ENCODE data around the gene FTSJ1.

FTSJ1 gene

DNA sequence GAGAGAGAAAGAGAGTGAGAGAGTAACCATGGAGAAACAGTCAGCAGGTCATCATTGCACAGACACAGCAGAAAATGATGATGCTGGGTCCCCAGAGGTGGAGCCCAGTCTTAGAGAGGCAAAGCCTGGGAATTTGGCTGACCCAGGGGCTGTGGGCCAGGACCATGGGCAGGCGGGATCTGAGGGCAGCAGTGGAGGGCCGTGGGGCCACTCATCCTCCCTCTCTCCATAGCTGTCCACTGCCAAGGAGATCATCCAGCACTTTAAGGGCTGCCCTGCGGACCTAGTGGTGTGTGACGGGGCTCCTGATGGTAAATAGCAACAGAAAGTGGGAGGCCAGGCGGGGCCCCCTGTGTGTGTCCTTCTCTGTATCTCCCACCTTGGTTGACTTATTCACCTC is 2.8 kb downstream of the FTSJ1 start:
- Histone ChIP-seq H4K20me1 (ENCODE audit: insufficient read depth, low read length, poor library complexity, severe bottlenecking) (no peaks in the 10 kb centered on the region), H3K4me2 (ENCODE audit: low read depth, low read length, poor library complexity, severe bottlenecking) (peak overlapping the region; percentile 78), H3K4me3 (ENCODE audit: low read length, poor library complexity, severe bottlenecking) (no peak overlapping the region), H3K27me3 (ENCODE audit: insufficient read depth, low read length, poor library complexity, severe bottlenecking) (no peaks in the 10 kb centered on the region), H2AFZ (ENCODE audit: low read length) (no peak overlapping the region), H3K79me2 (ENCODE audit: insufficient read depth, low read length) (peaks cover 39% of the 10 kb centered on the region), H3K4me1 (ENCODE audit: insufficient read depth, low read length, poor library complexity, severe bottlenecking) (peaks cover 11% of the 10 kb centered on the region), H3K9ac (ENCODE audit: low read depth, low read length, poor library complexity, severe bottlenecking) (no peak overlapping the region), H3K36me3 (ENCODE audit: insufficient read depth, low read length) (peaks cover 18% of the 10 kb centered on the region; the same call in 1 of the 2 replicates), H3K9me2 (replicated peaks; ENCODE audit: low read depth, low read length) (no peaks in the 10 kb centered on the region), H3F3A (ENCODE audit: low read depth) (no peaks in the 10 kb centered on the region), H3K9me3 (ENCODE audit: insufficient read depth, low read depth, low read length) (no peaks in the 10 kb centered on the region)
- TF ChIP-seq EZH2phosphoT487 (IDR thresholded peaks at IDR 0.05; ENCODE audit: borderline replicate concordance), result no peak
- TF ChIP-seq, protein P1, sequence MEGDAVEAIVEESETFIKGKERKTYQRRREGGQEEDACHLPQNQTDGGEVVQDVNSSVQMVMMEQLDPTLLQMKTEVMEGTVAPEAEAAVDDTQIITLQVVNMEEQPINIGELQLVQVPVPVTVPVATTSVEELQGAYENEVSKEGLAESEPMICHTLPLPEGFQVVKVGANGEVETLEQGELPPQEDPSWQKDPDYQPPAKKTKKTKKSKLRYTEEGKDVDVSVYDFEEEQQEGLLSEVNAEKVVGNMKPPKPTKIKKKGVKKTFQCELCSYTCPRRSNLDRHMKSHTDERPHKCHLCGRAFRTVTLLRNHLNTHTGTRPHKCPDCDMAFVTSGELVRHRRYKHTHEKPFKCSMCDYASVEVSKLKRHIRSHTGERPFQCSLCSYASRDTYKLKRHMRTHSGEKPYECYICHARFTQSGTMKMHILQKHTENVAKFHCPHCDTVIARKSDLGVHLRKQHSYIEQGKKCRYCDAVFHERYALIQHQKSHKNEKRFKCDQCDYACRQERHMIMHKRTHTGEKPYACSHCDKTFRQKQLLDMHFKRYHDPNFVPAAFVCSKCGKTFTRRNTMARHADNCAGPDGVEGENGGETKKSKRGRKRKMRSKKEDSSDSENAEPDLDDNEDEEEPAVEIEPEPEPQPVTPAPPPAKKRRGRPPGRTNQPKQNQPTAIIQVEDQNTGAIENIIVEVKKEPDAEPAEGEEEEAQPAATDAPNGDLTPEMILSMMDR (conservative IDR thresholded peaks at IDR 0.05; ENCODE audit: low read length), result no peak

DNA sequence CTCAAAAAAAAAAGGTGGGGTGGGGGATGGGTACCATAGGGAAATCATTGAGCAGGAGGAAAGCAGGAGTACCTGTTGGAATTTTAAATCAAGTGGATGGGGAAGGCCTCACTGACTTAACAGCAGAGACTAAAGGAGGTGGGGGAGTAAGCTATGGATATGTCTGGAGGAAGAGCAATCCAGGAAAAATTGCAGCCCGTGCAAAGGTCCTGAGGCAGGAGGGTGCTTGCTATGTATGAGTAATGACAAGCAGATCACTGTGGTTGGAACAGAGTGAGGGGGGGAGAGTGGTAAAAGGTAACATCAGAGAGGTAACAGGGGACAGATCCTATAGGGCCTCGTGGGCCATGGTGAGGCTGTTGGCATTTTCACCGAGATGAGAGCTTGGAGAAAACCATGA is 4.1 kb downstream of the FTSJ1 start:
- no peak overlapping the region for H3K4me2 ChIP-seq (ENCODE audit: low read depth, low read length, poor library complexity, severe bottlenecking)
- H3K79me2 ChIP-seq (ENCODE audit: insufficient read depth, low read length), result peaks cover 33% of the 10 kb centered on the region
- H3K4me1 ChIP-seq (ENCODE audit: insufficient read depth, low read length, poor library complexity, severe bottlenecking), result peaks cover 7% of the 10 kb centered on the region
- H4K20me1 ChIP-seq (ENCODE audit: insufficient read depth, low read length, poor library complexity, severe bottlenecking), result no peaks in the 10 kb centered on the region
- H3K4me3 ChIP-seq (ENCODE audit: low read length, poor library complexity, severe bottlenecking), result no peak overlapping the region
- no peak overlapping the region for H3K9ac ChIP-seq (ENCODE audit: low read depth, low read length, poor library complexity, severe bottlenecking)
- TF ChIP-seq EZH2phosphoT487 (IDR thresholded peaks at IDR 0.05; ENCODE audit: borderline replicate concordance), result no peak
- TF ChIP-seq, protein P1 (conservative IDR thresholded peaks at IDR 0.05; ENCODE audit: low read length), result no peak
- H2AFZ ChIP-seq (ENCODE audit: low read length), result no peak overlapping the region
- H3K9me2 ChIP-seq (replicated peaks; ENCODE audit: low read depth, low read length), result no peaks in the 10 kb centered on the region
- H3K36me3 ChIP-seq (ENCODE audit: insufficient read depth, low read length), result peaks cover 19% of the 10 kb centered on the region; the same call in 1 of the 2 replicates
- no peaks in the 10 kb centered on the region for H3F3A ChIP-seq (ENCODE audit: low read depth)
- H3K9me3 ChIP-seq (ENCODE audit: insufficient read depth, low read depth, low read length), result no peaks in the 10 kb centered on the region
- no peaks in the 10 kb centered on the region for H3K27me3 ChIP-seq (ENCODE audit: insufficient read depth, low read length, poor library complexity, severe bottlenecking)

DNA sequence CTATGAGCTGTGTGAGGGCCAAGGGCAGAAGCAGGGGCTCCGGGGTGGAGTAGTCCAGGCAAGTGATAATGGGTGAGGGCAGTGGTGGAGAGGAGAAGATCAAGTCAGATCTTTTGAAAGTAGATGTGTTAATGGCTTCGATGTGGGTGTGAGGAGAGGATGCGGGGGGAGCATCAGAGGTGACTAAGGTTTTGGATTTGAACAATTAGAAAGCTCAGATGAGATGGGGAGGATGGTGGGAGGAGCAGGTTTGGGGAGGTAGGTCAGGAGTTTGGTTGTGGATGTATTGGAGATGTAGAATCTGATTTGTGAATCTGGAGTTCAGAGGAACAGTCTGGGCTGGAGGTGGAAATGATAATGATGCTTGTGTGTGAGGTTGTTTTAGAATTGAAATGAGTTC is 4.6 kb downstream of the FTSJ1 start:
- no peak for TF ChIP-seq EZH2phosphoT487 (IDR thresholded peaks at IDR 0.05; ENCODE audit: borderline replicate concordance)
- TF ChIP-seq, protein P1 (conservative IDR thresholded peaks at IDR 0.05; ENCODE audit: low read length), result no peak
- Histone ChIP-seq H3K27me3 (ENCODE audit: insufficient read depth, low read length, poor library complexity, severe bottlenecking) (no peaks in the 10 kb centered on the region), H3K9me3 (ENCODE audit: insufficient read depth, low read depth, low read length) (no peaks in the 10 kb centered on the region), H3K79me2 (ENCODE audit: insufficient read depth, low read length) (peaks cover 33% of the 10 kb centered on the region), H3K9ac (ENCODE audit: low read depth, low read length, poor library complexity, severe bottlenecking) (no peak overlapping the region), H3K4me2 (ENCODE audit: low read depth, low read length, poor library complexity, severe bottlenecking) (no peak overlapping the region), H3K4me3 (ENCODE audit: low read length, poor library complexity, severe bottlenecking) (no peak overlapping the region), H3K9me2 (replicated peaks; ENCODE audit: low read depth, low read length) (no peaks in the 10 kb centered on the region), H3F3A (ENCODE audit: low read depth) (no peaks in the 10 kb centered on the region), H3K36me3 (ENCODE audit: insufficient read depth, low read length) (peaks cover 19% of the 10 kb centered on the region; the same call in 1 of the 2 replicates), H4K20me1 (ENCODE audit: insufficient read depth, low read length, poor library complexity, severe bottlenecking) (no peaks in the 10 kb centered on the region), H2AFZ (ENCODE audit: low read length) (no peak overlapping the region), H3K4me1 (ENCODE audit: insufficient read depth, low read length, poor library complexity, severe bottlenecking) (peaks cover 7% of the 10 kb centered on the region)
